ENCODE data around the gene CCNL2. TPM values are rescaled to one million over a fixed set of nuclear protein-coding genes. Genes with fewer than 3 reads are reported as not detected.

Gene CCNL2
- total and polyA plus RNA-seq, 2 of the 13 experiments (the other 11 are each of a cell fraction or from before 2014, with no cell fraction given): 105 to 340 TPM

DNA sequence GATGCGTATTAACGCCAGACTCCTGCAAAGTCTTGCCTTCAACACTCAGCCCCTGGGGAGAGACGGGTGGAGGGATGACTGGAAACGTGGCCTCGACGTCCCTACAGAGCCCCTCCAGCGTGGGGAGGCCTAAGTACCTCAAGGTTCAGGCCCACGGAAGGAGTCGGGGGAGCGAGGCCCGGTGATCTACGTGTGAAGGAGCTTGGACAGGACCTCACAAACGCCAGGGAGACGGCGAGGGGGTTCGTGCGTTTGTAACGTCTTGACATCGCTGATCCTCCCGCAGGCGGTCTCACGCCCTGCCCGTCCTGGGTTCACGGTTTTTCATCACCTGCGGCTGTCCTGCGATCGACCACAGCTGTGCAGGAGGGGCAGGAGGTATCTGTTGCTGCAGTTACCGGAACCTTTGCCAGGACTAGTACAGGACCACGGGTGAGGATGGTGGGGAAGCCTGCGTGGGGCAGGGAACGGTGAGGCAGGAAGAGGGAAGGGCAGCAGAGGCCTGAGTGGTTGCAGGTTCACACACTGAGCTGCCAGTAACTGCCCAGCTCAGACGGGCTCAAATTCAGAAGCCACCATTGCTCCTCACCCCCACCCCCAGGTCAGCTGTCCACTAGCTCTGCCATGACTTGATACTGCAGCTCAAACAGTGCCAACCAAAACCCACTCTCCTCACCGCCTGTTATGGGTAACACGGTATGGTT, 889 bp upstream of the CCNL2 start (continued):
- TF ChIP-seq, protein P1, sequence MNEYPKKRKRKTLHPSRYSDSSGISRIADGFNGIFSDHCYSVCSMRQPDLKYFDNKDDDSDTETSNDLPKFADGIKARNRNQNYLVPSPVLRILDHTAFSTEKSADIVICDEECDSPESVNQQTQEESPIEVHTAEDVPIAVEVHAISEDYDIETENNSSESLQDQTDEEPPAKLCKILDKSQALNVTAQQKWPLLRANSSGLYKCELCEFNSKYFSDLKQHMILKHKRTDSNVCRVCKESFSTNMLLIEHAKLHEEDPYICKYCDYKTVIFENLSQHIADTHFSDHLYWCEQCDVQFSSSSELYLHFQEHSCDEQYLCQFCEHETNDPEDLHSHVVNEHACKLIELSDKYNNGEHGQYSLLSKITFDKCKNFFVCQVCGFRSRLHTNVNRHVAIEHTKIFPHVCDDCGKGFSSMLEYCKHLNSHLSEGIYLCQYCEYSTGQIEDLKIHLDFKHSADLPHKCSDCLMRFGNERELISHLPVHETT (CRISPR knock-in tag; conservative IDR thresholded peaks at IDR 0.05): no peak
- TF ChIP-seq, protein P2, sequence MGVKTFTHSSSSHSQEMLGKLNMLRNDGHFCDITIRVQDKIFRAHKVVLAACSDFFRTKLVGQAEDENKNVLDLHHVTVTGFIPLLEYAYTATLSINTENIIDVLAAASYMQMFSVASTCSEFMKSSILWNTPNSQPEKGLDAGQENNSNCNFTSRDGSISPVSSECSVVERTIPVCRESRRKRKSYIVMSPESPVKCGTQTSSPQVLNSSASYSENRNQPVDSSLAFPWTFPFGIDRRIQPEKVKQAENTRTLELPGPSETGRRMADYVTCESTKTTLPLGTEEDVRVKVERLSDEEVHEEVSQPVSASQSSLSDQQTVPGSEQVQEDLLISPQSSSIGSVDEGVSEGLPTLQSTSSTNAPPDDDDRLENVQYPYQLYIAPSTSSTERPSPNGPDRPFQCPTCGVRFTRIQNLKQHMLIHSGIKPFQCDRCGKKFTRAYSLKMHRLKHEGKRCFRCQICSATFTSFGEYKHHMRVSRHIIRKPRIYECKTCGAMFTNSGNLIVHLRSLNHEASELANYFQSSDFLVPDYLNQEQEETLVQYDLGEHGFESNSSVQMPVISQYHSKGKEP (CRISPR knock-in tag; IDR thresholded peaks at IDR 0.05): 0 out of 2 replicates have a peak, but pooled peaks have one; percentile 3
- TF ChIP-seq ZBTB42 (CRISPR knock-in tag; IDR thresholded peaks at IDR 0.05) (no peak), ZZZ3 (CRISPR knock-in tag; IDR thresholded peaks at IDR 0.05; ENCODE audit: borderline replicate concordance) (no peak), ARID2 (CRISPR knock-in tag; IDR thresholded peaks at IDR 0.05; ENCODE audit: borderline replicate concordance) (no peak), ELF3 (CRISPR knock-in tag; IDR thresholded peaks at IDR 0.05) (no peak), ZNF24 (IDR thresholded peaks at IDR 0.05) (no peak), NR2C2 (CRISPR knock-in tag; IDR thresholded peaks at IDR 0.05; ENCODE audit: borderline replicate concordance) (no peak), KAT7 (CRISPR knock-in tag; IDR thresholded peaks at IDR 0.05; ENCODE audit: borderline replicate concordance) (no peak), HDAC1 (CRISPR knock-in tag; IDR thresholded peaks at IDR 0.05) (no peak), PHF8 (CRISPR knock-in tag; IDR thresholded peaks at IDR 0.05) (0 out of 2 replicates have a peak, but pooled peaks have one; percentile 1), RFX1 (IDR thresholded peaks at IDR 0.05) (no peak), GLI4 (CRISPR knock-in tag; IDR thresholded peaks at IDR 0.05; ENCODE audit: borderline replicate concordance) (no peak), TP53 (CRISPR knock-in tag; conservative IDR thresholded peaks at IDR 0.05) (no peak), ZNF382 (CRISPR knock-in tag; IDR thresholded peaks at IDR 0.05; ENCODE audit: borderline replicate concordance) (no peak), ZNF564 (CRISPR knock-in tag; IDR thresholded peaks at IDR 0.05) (no peak)
- TF ChIP-seq, protein P3, sequence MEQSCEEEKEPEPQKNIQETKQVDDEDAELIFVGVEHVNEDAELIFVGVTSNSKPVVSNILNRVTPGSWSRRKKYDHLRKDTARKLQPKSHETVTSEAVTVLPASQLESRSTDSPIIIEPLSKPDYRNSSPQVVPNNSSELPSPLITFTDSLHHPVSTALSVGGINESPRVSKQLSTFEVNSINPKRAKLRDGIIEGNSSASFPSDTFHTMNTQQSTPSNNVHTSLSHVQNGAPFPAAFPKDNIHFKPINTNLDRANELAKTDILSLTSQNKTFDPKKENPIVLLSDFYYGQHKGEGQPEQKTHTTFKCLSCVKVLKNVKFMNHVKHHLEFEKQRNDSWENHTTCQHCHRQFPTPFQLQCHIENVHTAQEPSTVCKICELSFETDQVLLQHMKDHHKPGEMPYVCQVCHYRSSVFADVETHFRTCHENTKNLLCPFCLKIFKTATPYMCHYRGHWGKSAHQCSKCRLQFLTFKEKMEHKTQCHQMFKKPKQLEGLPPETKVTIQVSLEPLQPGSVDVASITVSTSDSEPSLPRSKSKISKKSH (CRISPR knock-in tag; IDR thresholded peaks at IDR 0.05; ENCODE audit: borderline replicate concordance): 0 out of 2 replicates have a peak, but pooled peaks have one; percentile 39
- TF ChIP-seq, protein P4, sequence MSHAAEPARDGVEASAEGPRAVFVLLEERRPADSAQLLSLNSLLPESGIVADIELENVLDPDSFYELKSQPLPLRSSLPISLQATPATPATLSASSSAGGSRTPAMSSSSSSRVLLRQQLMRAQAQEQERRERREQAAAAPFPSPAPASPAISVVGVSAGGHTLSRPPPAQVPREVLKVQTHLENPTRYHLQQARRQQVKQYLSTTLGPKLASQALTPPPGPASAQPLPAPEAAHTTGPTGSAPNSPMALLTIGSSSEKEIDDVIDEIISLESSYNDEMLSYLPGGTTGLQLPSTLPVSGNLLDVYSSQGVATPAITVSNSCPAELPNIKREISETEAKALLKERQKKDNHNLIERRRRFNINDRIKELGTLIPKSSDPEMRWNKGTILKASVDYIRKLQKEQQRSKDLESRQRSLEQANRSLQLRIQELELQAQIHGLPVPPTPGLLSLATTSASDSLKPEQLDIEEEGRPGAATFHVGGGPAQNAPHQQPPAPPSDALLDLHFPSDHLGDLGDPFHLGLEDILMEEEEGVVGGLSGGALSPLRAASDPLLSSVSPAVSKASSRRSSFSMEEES (CRISPR knock-in tag; IDR thresholded peaks at IDR 0.05): no peak
- TF ChIP-seq, protein P5, sequence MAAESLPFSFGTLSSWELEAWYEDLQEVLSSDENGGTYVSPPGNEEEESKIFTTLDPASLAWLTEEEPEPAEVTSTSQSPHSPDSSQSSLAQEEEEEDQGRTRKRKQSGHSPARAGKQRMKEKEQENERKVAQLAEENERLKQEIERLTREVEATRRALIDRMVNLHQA (CRISPR knock-in tag; IDR thresholded peaks at IDR 0.05): no peak
- TF ChIP-seq, protein P6, sequence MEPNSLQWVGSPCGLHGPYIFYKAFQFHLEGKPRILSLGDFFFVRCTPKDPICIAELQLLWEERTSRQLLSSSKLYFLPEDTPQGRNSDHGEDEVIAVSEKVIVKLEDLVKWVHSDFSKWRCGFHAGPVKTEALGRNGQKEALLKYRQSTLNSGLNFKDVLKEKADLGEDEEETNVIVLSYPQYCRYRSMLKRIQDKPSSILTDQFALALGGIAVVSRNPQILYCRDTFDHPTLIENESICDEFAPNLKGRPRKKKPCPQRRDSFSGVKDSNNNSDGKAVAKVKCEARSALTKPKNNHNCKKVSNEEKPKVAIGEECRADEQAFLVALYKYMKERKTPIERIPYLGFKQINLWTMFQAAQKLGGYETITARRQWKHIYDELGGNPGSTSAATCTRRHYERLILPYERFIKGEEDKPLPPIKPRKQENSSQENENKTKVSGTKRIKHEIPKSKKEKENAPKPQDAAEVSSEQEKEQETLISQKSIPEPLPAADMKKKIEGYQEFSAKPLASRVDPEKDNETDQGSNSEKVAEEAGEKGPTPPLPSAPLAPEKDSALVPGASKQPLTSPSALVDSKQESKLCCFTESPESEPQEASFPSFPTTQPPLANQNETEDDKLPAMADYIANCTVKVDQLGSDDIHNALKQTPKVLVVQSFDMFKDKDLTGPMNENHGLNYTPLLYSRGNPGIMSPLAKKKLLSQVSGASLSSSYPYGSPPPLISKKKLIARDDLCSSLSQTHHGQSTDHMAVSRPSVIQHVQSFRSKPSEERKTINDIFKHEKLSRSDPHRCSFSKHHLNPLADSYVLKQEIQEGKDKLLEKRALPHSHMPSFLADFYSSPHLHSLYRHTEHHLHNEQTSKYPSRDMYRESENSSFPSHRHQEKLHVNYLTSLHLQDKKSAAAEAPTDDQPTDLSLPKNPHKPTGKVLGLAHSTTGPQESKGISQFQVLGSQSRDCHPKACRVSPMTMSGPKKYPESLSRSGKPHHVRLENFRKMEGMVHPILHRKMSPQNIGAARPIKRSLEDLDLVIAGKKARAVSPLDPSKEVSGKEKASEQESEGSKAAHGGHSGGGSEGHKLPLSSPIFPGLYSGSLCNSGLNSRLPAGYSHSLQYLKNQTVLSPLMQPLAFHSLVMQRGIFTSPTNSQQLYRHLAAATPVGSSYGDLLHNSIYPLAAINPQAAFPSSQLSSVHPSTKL (CRISPR knock-in tag; IDR thresholded peaks at IDR 0.05): no peak
